ENCODE results near the gene S1PR4.
"Not testable (repeated sequence)": the region's sequence is repeated elsewhere in the genome, so short reads cannot be mapped to it uniquely, and the experiment has no call there.

S1PR4 gene

GRCh38 chr19:3153286-3154230 lies 25.0 kb upstream of the S1PR4 start:
- no peak for DNase-seq

- DNase-seq = not testable (repeated sequence)
Measured at GRCh38 chr19:3154447-3154846, 24.1 kb upstream of the S1PR4 start.

- DNase-seq = no peak
Measured at GRCh38 chr19:3154957-3155736, 23.4 kb upstream of the S1PR4 start.

- no peak for DNase-seq
Measured at GRCh38 chr19:3157096-3157845, 21.3 kb upstream of the S1PR4 start.

GRCh38 chr19:3159565-3159964 lies 19.0 kb upstream of the S1PR4 start:
- DNase-seq = no peak

GRCh38 chr19:3160219-3160618 lies 18.4 kb upstream of the S1PR4 start:
- DNase-seq = no peak

- no peak for DNase-seq
Measured at GRCh38 chr19:3161453-3161852, 17.1 kb upstream of the S1PR4 start.

GRCh38 chr19:3162418-3163229 lies 15.9 kb upstream of the S1PR4 start:
- no peak for DNase-seq

GRCh38 chr19:3163230-3163886 lies 15.2 kb upstream of the S1PR4 start:
- peak; percentile 72 for DNase-seq

- no peak for DNase-seq
Measured at GRCh38 chr19:3163943-3164342, 14.6 kb upstream of the S1PR4 start.

- DNase-seq = no peak
Measured at GRCh38 chr19:3167533-3168272, 10.9 kb upstream of the S1PR4 start.

- DNase-seq = no peak
Measured at GRCh38 chr19:3171894-3172672, 6.5 kb upstream of the S1PR4 start.

GRCh38 chr19:3172673-3173000 lies 5.9 kb upstream of the S1PR4 start:
- not testable (repeated sequence) for DNase-seq

GRCh38 chr19:3175781-3176714 lies 2.5 kb upstream of the S1PR4 start:
- DNase-seq = peak; percentile 34

- no peak for DNase-seq
Measured at GRCh38 chr19:3176715-3177501, 1.7 kb upstream of the S1PR4 start.

GRCh38 chr19:3178973-3179738 lies 587 bp downstream of the S1PR4 start:
- DNase-seq = no peak

GRCh38 chr19:3179739-3180293 lies 1.2 kb downstream of the S1PR4 start:
- no peak for DNase-seq
